ENCODE measurements around the gene PXT1.
"Not testable (repeated sequence)": the region's sequence is repeated elsewhere in the genome, so short reads cannot be mapped to it uniquely, and the experiment has no call there.

The PXT1 gene

GRCh38 chr6:36442671-36443470 lies at the start of gene PXT1, which contains the start of gene KCTD20:
Gene PXT1 (minus strand): TSS chr6:36442854. CDS start chr6:36426082, 16,772 bp downstream.
Gene KCTD20 (plus strand): TSS chr6:36443000. CDS start chr6:36470098, 27,098 bp downstream.
- DNase-seq (ENCODE audit: low spot score) = peak; percentile 92

- DNase-seq (ENCODE audit: low spot score) = no peak
These were observed 49.4 kb upstream of the PXT1 start for GRCh38 chr6:36492092-36492491.

- DNase-seq (ENCODE audit: low spot score) = no peak
These were observed 48.8 kb upstream of the PXT1 start for GRCh38 chr6:36491378-36491965.

- DNase-seq (ENCODE audit: low spot score) = no peak
These were observed 46.8 kb upstream of the PXT1 start for GRCh38 chr6:36489426-36489825.

- no peak for DNase-seq (ENCODE audit: low spot score)
These were observed 45.6 kb upstream of the PXT1 start for GRCh38 chr6:36488221-36488620.

- no peak for DNase-seq (ENCODE audit: low spot score)
These were observed 45.0 kb upstream of the PXT1 start for GRCh38 chr6:36487698-36488097.

- DNase-seq (ENCODE audit: low spot score) = no peak
These were observed 42.1 kb upstream of the PXT1 start for GRCh38 chr6:36484736-36485135.

GRCh38 chr6:36483326-36483725 lies 40.7 kb upstream of the PXT1 start:
- DNase-seq (ENCODE audit: low spot score) = not testable (repeated sequence)

GRCh38 chr6:36479256-36479655 lies 36.6 kb upstream of the PXT1 start:
- no peak for DNase-seq (ENCODE audit: low spot score)

GRCh38 chr6:36478051-36478526 lies 35.4 kb upstream of the PXT1 start:
- no peak for DNase-seq (ENCODE audit: low spot score)

- DNase-seq (ENCODE audit: low spot score) = no peak
These were observed 27.3 kb upstream of the PXT1 start for GRCh38 chr6:36469946-36470345.

GRCh38 chr6:36469148-36469661 lies 26.6 kb upstream of the PXT1 start:
- DNase-seq (ENCODE audit: low spot score) = no peak

GRCh38 chr6:36467625-36468024 lies 25.0 kb upstream of the PXT1 start:
- DNase-seq (ENCODE audit: low spot score) = no peak

- no peak for DNase-seq (ENCODE audit: low spot score)
These were observed 21.6 kb upstream of the PXT1 start for GRCh38 chr6:36464233-36464632.

- DNase-seq (ENCODE audit: low spot score) = no peak
These were observed 21.0 kb upstream of the PXT1 start for GRCh38 chr6:36463676-36464075.

GRCh38 chr6:36461646-36462045 lies 19.0 kb upstream of the PXT1 start:
- no peak for DNase-seq (ENCODE audit: low spot score)

GRCh38 chr6:36460916-36461315 lies 18.3 kb upstream of the PXT1 start:
- no peak for DNase-seq (ENCODE audit: low spot score)

GRCh38 chr6:36459501-36459900 lies 16.8 kb upstream of the PXT1 start:
- no peak for DNase-seq (ENCODE audit: low spot score)

GRCh38 chr6:36455486-36456027 lies 12.9 kb upstream of the PXT1 start:
- DNase-seq (ENCODE audit: low spot score) = no peak

GRCh38 chr6:36452897-36453296 lies 10.2 kb upstream of the PXT1 start:
- DNase-seq (ENCODE audit: low spot score) = not testable (repeated sequence)

GRCh38 chr6:36449173-36449572 lies 6.5 kb upstream of the PXT1 start:
- DNase-seq (ENCODE audit: low spot score) = not testable (repeated sequence)

- no peak for DNase-seq (ENCODE audit: low spot score)
These were observed 3.0 kb upstream of the PXT1 start for GRCh38 chr6:36445621-36446020.

GRCh38 chr6:36444470-36444869 lies 1.8 kb upstream of the PXT1 start:
- DNase-seq (ENCODE audit: low spot score) = peak; percentile 58

Data from AG08396 (cell line).